ENCODE results near the gene MEF2A.

DNA sequence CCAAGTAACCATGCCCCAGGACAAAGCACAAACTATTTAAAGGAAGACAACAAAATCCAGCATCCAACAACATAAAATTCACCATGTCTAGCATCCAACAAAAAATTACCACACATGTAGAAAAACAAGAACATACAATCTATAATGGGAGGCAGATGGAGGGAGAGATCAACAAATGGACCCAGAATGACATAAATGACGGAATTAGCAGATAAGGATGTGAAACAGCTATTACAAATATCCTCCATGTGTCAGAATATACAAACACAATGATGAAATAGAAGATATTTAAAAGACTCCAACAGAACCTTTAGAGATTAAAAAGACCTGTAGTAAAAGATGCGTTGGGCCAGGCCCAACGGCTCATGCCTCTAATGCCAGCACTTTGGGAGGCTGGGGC, 156.6 kb downstream of the MEF2A start:
- TF ChIP-seq CTCF (IDR thresholded peaks at IDR 0.05) (no peak), POLR2A (IDR thresholded peaks at IDR 0.05) (no peak)

Measured in breast epithelium (tissue), 3 donors.